GM12873 (cell line): ENCODE data around the gene IGSF5.

Experiments used
- TF ChIP-seq, protein P1 (sequence below): IDR thresholded peaks from 2 replicates; pipeline ENCODE4 v1.5.1; 2012; ENCODE audit warnings: low read depth, mild to moderate bottlenecking, moderate library complexity, low read length, control low read depth; ENCODE audit not compliant: insufficient read depth; ENCODE audit errors: missing control alignments

Gene IGSF5

DNA sequence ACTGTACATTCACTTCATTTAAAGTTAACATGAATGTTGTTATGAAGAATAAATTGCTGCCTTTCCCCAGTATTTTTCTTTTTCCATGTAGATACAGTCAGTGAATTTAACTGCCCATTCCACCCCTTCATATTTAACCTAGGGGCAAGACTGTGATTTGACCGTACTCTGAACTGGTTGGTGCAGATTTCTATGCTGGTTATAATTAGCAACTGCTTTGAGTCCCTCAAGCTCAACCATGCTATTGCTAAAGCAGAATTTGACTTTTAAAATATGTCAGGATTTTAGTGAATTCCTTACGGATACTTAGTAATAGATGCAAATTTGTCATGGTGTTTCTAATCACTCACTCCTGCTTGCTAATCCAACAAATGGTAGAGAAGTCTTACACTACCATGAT is 57.2 kb downstream of the IGSF5 start:
- TF ChIP-seq, protein P1, sequence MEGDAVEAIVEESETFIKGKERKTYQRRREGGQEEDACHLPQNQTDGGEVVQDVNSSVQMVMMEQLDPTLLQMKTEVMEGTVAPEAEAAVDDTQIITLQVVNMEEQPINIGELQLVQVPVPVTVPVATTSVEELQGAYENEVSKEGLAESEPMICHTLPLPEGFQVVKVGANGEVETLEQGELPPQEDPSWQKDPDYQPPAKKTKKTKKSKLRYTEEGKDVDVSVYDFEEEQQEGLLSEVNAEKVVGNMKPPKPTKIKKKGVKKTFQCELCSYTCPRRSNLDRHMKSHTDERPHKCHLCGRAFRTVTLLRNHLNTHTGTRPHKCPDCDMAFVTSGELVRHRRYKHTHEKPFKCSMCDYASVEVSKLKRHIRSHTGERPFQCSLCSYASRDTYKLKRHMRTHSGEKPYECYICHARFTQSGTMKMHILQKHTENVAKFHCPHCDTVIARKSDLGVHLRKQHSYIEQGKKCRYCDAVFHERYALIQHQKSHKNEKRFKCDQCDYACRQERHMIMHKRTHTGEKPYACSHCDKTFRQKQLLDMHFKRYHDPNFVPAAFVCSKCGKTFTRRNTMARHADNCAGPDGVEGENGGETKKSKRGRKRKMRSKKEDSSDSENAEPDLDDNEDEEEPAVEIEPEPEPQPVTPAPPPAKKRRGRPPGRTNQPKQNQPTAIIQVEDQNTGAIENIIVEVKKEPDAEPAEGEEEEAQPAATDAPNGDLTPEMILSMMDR: no peak

DNA sequence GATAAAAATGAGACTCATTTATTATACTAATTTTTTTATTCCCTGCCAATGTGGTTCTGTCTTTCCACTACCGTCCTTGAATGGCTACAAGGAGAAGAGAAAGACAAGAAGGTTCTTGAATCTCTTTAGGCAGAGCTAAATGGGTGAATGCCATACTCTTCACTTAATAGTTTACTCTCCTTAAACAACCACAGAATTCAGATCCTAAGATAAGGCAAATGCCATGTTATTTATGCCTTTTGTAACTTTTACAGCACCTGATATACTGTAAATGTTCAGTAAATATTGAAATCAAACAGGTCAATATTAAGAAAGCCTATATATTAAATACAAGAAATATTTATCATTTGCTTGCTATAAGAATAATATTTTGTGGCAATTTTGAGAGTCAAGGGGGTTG is 58.4 kb downstream of the IGSF5 start:
- TF ChIP-seq, protein P1: no peak

DNA sequence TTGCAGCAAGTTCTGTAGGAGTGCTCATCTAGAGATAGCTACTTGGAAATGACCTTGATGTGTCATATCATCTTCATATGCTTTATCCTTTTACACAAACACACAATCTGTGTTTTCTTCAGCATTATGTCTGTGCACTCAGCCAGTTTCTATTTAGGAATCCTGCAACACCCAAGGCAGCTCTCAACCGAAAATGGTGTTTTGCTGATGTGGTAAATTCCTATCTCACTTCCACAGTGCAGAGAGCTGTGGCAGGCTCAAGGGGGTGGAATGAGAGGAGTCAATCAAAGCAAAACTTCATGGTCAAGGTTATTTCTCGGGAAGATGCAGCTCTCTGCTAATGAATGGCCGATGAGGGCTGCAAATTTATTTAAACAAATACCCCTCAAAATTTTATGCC is 59.3 kb downstream of the IGSF5 start:
- TF ChIP-seq, protein P1: no peak

DNA sequence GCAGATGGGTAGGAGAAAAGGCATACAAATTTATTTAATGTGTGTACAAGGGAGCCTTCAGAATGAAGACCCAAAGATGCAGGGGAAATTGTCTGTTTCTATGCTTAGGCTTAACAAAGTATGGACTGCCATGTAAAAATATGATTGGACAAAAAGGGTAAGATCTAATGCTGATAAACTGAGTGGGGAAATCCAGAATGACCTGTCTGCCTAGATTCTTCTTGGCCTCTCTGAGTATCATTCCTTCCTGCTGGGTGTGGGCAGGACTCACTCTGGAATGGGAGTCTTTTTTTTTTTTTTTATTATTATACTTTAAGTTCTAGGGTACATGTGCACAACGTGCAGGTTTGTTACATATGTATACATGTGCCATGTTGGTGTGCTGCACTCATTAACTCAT is 61.0 kb downstream of the IGSF5 start:
- TF ChIP-seq, protein P1: no peak

DNA sequence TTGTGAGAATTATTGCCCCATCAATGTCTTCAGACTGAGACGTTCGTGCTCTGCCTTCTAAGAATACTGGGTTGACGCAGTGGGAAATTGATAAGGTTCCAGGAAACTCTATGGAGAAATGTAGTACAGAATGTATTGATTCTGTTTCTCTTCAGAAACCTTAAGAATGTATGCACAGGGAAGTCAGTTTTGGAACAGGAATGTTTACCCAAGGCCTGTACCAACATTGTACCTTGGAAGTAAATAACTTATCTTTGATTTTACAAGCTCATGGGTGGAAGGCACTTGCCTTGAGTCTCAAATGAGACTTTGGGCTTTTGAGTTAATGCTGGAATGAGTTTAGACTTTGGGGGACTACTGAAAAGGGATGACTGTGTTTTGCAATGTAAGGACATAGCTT is 62.8 kb downstream of the IGSF5 start:
- TF ChIP-seq, protein P1: no peak

DNA sequence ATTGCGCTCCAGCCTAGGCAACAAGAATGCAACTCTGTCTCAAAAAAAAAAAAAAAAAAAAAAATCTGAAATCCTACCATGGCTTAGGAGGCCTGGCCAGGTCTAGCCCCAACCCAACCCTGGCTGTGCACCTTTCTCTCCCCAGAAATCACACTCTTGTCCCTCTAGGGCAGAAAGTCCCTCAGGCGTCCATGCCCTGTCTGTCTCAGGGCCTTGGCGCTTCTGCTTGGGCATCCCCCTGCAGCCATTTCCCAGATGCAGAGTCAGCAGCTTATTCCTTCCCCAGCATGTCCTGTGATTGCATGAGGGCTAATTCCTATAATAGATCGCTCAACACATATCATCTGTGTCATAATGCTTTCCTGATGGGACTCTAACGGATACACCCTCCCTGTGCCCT is 65.0 kb downstream of the IGSF5 start:
- TF ChIP-seq, protein P1: no peak

DNA sequence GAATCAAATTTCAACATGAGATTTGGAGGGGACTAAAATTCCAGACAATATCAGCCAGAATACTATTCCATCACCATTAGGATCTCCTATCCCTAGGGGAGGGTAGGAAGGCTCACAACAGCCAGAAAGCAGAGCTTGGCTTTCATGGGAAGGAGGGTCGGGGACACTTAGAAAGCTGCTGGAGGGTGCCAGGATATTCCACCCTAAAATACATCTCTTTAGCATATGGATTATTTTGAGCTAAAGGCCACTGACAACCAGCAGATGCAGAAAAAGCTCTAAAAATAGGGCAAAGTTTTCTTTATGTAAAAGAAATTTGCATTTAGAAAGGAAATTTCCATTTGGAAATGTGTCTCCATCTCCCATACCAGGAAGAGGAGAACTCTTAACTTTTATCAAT is 68.0 kb downstream of the IGSF5 start:
- TF ChIP-seq, protein P1: no peak
